Stimulated activated CD8-positive, alpha-beta memory T cell treated with anti-CD3 and anti-CD28 coated beads, Interleukin-4, amount 100 ng/mL, for 4 hours (primary cell): Measurements from ENCODE around the gene TRIP4.
A peak's percentile ranks its signal among the peaks of the same experiment; 100 is the strongest.
"Not testable (repeated sequence)": the region's sequence is repeated elsewhere in the genome, so short reads cannot be mapped to it uniquely, and the experiment has no call there.

ENCODE experiments used
- DNase-seq, 2 donors: peaks; one replicate each; pipeline ENCODE4 v3.0.0-alpha.2; 2020; ENCODE audit warnings: low read depth in 2 of 2, low spot score in 1 of 2

TRIP4 gene

DNA sequence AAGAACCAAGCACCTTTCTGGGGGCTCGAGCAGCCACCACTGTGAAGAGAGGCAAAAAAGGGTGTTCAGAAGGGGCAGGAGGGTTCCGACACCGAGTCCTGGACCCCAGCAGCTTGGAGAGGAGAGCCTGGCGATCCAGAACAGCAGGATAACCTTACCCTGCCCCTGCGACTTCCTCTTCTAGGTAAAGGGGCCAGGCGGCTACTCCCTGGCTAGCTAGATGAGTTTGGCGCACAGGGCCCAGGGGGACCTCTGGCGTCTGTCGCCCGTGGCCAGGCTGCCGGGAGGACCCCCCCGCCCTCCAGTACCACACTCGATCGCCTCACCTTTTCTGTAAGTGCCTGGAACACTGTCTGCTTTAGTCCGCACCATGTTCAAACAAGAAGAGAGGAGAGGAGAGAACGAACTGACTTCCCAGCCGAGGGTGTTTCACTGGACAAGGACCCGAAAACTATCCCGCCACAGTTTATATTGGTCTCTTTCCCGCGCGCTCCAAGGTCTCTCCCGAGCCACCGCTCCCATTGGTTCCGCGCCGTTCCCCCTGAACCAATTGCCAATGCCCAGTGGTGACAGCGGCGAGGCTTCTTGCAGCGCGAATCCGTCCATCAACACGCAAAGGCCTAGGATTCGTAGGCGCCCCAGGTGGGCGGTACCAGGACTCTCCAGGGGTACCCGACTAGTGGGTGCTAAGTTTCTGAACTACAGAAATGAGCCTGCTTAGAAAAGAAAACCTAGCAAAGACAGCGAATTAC is 6.5 kb upstream of the TRIP4 start, which contains the start of gene PCLAF:
Gene PCLAF, minus strand, starts transcription at position 442 of the 752 bp plus-strand sequence. Its CDS starts 70 bp downstream, at position 372.
- DNase-seq: peak; percentile 74 to 81

DNA sequence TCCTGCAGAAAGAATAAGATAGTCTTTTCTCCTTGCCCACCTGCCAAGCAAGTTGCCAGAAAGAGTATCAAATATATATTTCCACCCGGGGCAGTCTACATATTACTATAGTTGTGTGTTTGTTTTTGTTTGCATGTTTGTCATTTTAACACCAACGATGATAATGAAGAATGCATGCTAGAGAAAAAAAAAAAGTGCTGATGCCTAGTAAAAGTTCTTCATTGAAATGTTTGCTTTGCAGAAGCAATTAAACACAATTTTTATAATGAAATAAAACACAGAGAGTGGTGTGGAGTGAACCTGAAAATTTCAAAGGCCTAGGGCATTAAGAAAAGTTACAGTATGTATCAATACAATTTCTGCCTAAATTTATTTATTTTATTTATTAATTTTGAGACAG is 3.9 kb upstream of the TRIP4 start:
- no peak for DNase-seq

DNA sequence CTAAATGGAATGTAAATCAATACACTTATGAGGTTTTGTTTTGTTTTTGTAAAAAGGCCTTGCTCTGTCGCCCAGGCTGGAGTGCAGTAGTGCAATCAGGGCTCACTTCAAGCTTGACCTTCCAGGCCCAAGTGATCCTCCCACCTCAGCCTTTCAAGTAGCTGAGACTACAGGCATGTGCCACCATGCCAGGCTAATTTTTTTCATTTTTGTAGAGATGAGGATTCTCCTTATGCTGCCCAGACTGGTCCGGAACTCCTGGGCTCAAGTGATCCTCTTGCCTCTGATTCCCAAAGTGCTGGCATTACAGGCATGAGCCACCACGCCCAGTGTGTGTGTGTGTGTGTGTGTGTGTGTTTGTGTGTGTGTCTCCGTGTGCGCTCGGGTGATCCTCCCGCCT is 1.3 kb upstream of the TRIP4 start:
- no peak for DNase-seq

DNA sequence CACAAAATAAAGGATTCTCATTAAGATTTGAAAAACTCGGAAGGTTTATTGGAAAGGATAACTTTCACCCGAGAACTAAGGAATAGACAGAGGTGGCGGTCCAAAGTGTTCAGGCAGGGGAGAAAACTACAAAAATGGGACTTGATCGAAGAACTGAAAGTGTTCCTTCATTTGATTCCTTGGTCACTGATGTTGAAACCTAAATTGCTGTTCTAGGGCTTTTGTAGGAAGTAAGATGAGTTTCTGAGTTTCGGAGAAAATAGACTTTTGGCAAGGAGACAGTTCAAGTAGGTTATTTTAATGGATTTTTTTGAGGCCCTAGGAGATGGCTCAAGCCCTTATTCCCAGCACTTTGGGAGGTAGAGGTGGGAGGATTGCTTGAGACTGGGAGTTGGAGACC is 1.4 kb downstream of the TRIP4 start:
- DNase-seq: no peak

DNA sequence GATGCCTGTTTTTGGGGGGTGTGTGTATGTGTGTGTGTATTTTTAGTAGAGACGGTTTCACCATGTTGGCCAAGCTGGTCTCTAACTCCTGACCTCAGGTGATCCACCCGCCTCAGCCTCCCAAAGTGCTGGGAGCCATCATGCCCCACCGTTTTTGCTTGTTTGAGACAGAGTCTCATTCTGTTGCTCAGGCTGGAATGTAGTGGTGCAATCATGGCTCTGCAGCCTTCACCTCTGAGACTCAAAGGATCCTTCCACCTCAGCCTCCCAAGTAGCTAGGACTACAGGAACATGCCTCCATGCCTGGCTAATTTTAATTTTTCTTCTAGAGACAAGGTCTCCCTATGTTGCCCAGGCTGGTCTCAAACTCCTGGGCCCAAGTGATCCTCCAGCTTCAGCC is 4.8 kb downstream of the TRIP4 start:
- not testable (repeated sequence) for DNase-seq

DNA sequence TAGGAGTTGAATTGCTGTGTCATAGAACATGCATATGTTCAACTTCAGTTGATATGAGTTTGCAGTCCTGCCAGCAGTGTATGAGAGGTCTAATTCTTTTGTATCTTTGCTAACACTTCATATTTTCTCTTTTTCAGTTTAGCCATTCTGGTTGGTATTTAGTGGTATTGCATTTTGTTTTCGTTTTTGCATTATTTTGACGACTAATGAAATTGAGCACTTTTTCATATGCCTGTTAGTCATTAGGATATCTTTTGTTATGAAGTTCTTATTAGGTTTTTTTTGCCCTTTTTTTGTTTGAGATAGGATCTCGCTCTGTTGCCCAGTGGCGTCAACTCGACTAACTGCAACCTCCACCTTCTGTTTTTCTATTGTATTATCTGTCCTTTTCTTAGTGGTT is 9.2 kb downstream of the TRIP4 start:
- no peak for DNase-seq

DNA sequence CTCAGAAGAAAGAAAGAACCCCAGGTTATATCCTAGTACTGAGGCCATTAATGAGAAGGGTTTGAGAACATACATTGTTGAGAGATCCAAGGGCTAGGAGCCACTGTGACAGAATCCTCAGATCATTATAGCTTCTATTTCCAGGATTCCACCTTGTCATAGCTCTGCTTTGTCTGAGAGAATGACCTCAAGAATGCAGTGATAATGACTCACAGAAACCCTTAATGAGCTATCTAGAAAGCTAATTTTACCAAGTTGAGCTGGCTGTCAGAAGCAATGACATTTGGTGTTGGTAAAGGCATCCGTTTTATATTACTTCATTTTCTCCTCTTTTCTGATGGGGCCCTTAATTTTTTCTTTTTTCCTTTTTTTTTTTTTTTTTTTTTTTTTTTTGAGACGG is 10.9 kb downstream of the TRIP4 start:
- DNase-seq: no peak

DNA sequence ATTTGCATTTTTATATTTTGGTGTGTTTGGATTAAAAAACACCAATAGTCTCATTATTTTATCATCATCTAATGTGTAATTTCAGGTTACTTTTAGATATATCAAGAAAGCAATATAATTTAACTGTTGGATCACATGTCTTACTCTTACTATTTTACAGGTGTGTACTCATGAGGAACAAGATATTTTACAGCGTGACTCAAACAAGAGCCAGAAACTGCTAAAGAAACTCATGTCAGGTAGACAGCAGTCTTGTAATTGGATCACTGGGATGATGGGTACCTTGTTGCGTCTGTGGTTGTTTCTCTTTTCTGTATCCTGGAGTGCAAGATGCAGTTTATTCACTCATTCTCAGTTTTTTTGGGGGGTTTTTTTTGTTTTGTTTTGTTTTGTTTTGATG is 12.9 kb downstream of the TRIP4 start:
- DNase-seq: no peak

DNA sequence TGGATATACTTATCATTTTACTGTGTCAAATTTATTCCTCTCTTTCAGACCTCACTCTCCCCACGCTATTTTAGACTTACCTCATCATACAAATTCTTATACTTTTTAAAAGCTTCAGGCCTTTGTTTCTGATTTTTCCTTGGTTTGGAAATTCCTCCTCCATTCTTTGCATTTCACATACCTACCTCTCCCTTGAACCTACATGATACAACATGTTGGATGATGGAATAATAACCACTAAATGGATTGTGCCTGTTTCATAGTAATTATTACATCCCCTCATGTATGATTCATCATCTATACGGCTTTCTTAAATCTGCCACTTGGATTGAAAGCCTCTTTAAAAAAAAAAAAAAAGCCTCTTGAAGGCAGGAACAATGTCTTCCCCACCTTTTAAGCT is 24.6 kb downstream of the TRIP4 start:
- DNase-seq: no peak

DNA sequence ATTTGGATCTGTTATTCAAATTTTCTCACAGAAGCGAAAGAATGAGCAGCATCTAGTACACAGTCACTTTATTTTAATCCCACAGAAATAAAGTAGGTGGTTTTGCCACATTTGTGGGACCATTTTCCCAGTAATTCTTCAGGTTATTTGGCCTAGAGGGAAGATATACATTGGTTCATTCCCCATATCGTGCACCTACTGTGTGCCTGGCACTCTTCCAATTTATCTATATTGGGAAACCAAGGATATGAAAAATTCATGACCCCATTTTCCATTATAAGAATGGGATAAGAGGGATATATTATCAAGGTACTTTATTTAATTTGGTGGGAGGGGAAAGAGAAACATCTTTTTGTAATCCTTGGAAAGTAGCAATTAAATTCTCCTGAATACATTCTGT is 35.1 kb downstream of the TRIP4 start:
- no peak for DNase-seq

DNA sequence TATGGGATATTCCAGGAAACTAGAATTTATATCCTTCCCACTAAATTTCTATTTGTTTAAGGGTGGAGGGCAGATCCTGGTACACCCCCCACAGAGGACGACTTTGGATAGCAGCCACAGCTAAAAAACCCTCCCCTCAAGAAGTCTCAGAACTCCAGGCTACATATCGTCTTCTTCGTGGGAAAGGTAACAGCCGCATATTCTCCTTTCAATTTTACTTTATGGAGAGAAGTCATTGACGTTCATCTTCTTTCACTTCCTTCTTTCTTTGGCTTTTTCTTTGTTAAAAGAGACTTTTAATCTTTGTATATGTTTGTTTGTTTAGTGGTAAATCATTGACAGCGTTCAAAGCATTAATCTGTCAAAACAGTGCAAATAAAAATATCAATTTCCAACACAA is 36.3 kb downstream of the TRIP4 start:
- DNase-seq: no peak

DNA sequence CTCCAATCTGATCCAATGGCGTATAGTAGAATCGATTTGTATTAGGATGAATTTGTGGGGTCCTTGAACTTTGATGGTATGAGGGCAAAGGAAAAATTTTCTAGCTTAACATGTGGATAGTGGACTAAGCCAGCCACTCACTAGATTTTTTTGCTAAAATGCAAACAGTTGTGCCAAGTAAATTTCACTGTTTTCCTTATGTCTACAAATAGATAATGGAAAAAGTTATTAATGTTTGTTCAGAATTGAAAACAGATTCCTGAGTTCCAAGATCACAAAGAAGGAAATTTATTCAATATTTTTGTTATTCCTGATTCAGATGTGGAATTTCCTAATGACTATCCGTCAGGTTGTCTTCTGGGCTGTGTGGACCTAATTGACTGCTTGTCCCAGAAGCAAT is 37.6 kb downstream of the TRIP4 start:
- no peak for DNase-seq

DNA sequence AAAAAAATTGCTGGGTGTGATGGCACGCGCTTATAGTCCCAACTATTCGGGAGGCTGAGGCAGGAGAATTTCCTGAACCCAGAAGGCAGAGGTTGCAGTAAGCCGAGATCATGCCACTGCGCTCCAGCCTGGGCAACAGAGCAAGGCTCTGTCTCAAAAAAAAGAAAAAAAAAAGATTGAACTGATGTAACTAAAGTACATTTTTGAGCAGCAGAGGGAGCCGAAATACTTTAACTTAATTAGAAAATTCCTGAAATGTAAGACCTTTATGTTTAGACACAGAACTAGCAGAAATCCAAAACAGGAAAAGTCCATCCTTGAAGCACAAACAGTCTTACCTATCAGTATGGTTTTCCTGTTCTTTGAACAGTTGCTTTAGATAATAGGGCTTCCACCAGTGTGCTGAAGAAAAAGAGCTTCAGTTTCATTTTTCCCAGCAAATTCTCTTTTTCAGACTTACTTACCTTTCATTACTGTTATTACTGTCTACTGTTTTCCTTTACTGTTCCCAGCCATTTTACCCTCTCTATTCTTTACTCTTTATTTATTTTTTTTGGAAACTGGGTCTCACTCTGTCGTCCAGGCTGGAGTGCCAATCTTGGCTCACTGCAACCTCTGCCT is 39.3 kb downstream of the TRIP4 start:
- DNase-seq: no peak

DNA sequence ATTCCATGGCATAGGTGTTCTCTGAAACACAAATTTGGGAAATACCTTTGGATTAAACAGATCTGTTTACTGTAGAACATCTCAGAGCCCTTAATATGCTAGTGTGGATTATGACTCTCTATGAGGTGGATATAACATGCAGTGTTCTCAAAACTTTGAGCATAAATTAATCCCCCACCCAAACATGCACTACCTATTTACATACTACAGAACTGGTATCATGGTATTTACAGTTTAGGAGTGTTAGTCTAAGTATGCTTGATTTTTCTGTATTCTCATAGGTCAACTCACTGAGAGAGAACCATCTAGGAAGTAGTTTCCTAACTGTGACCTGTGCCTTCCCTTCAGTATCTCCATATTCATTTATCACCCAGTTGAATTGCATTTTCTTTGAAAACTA is 41.8 kb downstream of the TRIP4 start:
- DNase-seq: no peak

DNA sequence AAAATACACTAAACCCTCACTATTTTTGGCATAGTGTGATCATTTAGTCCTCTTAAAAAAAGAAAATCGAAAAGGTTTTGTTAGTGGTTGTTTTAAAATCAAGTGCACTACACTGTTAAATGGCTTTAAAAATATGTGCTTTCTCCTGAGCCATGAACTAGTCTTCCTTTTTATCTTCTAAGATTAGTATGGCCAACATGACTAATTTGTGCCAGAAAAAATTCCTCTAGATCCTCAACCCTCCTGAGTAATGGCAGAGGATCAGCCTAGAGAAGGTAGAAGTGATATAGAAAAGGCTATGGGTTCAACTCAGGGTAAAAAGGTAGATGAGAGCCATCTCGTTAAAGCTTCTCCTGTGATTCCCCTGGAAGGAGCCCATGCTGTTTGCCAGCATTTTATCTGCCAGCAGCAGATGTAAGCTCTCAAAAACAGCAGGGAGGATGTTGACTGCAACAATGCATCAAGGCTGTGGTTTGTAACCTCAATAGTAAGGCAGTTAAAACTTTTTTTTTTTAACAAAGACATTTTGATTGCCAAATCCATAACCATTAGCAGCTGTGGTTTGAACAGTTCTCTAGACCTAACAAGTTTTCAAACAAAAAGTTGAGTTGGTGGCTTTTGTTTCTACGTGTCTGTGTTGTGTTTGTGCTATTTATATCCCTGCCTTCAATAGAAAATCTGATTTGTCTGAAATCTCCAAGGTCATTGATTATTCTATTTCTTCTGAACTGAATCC is 42.5 kb downstream of the TRIP4 start:
- peak in 1 of 2 donors; percentile 3 for DNase-seq

DNA sequence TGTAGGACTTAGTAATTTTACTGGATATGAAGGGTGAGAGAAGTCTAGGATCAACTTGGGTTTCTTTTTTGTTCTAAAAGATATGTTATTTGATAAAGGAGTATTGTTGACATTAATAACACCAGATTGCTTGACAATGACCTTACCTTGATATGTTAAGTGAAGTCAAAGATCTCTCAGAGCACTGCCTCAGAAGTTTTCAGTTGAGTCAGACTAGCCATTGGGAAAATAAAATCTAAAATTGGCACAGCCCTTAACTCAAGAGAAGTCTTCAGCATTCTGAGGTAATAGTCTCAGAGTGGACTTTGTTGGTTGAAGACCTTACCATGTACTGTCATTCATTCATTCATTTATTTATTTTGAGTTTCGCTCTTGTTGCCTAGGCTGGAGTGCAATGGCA is 50.3 kb downstream of the TRIP4 start:
- no peak for DNase-seq

DNA sequence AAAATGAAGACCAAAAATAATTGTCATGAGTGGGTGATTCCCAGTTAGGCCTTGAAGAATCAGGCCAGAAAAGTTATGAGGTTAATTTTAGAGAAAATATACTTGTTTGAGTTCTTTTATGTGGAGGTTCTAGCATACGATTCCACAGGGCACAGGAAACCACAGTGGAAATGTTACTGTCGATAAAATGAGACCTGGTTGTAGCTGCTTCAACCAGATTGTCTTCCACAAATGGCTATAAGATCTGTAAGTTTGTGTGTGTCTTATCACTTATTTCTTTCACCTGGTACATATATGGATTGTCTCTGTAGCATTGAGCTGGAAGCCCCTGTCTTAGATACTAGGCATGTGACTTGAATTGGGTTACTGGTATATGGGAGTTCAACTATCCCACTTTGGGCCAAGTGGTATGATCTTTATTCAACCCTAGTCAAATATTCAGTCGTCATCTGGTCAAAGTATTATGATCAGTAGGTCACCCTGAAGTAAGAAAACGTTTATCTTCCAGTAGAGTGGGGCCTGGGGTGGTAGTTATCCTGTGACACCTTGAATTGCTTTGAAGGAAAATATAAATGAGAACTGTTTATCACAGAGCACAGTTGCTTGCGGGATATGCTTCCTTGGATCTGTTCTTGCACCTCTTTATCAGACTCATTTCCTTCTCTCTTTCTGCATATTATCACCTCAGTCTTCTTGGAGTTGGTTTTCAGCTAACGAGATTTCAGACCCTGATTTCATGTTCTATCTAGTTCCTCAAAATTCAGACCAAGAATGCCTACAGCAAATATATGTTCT is 51.2 kb downstream of the TRIP4 start:
- no peak for DNase-seq

DNA sequence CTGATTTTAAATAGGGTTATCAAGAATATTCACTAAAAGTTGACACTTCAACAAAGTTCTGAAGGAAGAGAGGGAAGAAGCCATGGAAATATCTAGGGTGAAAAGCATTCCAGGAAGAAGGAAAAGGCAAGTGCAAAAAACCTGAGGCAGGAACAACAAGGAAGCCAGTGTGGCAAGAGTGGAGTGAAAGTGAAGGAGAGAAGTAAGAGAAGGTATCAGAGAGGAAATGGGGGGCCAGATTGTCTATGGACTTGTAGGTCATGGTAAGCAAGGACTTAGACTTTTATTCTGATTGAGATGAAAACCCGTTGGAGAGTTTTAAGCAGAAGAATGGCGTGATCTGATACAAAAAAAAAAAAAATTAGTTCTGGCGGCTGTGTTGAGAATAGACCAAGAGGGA is 54.2 kb downstream of the TRIP4 start:
- no peak for DNase-seq

DNA sequence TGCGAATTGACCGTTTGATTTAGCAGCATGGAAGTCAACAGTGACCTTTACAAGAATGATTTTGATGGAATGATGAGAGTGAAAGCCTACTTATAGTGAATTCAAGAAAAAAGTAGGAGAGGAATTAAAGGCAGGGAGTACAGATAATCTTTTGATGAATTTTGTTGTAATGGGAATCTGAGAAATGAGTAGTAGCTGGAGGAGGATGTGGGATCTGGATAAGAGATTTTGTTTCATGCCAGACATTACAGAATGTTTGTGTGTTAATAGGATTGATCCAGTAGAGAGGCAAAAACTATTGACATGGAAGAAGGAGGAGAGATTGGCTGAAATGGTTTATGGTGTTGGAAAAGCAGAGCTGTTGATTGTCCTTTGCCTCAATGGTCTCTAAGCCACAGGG is 55.4 kb downstream of the TRIP4 start:
- DNase-seq: no peak

DNA sequence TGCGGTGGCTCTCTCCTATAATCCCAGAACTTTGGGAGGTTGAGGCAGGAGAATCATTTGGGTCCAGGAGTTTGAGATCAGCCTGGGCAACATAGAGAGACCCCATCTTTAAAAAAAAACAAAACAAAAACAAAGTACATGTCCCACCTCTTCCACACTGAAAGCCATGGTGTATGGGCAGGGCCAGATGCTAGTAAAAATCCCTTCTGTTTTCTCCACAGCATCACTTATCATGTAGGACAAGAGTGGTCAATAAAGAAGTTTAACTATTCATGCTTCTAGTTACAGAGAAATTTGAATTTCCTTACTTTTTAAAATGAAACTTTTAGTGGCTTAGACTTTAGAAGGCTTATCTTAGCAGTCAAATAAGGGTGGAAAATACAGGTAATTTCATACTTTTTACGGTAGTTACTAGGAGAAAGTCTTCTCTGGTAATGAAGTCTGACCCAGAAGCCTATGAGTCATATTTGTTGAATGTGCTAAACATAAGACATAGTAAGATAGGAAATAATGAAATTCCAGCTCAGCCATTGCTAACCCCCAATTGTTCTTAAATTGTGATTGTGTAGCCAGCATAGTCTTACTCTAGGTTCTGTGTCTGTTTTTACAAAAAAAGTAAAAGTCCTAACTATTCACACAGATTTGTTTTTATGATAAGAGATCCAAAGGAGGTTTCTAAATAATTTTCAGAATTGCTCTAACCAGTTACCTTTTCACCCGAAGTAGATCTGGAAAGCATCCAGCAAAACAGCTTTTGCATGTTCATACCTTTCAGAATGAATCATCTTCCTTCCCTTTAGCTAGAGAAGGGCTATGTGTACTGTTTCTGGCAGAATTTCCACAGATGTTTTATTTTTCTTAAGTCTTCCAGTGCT is 56.3 kb downstream of the TRIP4 start:
- DNase-seq: no peak

DNA sequence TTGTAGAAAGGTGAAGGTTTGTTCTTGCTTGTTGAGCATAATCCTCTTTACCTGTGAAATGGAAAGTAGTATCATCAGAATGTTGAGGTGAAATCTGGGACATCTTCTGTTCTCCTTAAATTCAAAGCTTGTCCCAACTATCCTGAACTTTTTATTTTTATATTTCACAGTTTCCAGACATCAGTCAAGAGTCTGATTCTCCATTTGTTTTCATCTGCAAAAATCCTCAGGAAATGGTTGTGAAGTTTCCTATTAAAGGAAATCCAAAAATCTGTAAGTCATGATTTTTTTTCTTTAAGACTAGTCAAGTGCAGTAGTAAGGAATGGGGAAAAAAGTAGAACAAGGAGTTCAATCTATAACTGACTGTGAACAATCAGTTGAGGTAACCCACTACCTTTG is 57.2 kb downstream of the TRIP4 start:
- no peak for DNase-seq
